ENCODE results near the gene RBM20. TPM values are rescaled to one million over a fixed set of nuclear protein-coding genes. Genes with fewer than 3 reads are reported as not detected.

Gene RBM20
- total and polyA plus RNA-seq, 5 donors from 2014 or later = 0.15 to 0.72 TPM; not detected in 3

- Histone ChIP-seq H3K27me3 (ENCODE audit: control insufficient read depth, insufficient read depth, low read length) (no peaks in the 10 kb centered on the region), H3K9me3 (ENCODE audit: control insufficient read depth in 2 of 2, low read length in 2 of 2) (no peaks in the 10 kb centered on the region), H3K4me1 (ENCODE audit: control insufficient read depth, insufficient read depth, low read length, poor library complexity, severe bottlenecking) (no peaks in the 10 kb centered on the region), H3K27ac (ENCODE audit: insufficient read depth, low read length, poor library complexity, severe bottlenecking) (no peak overlapping the region), H3K36me3 (ENCODE audit: control insufficient read depth, insufficient read depth, low read length) (no peaks in the 10 kb centered on the region), H3K4me3 (ENCODE audit: low read depth, low read length) (no peak overlapping the region)
- H3K27me3 Mint-ChIP-seq = peaks cover 5% of the 10 kb centered on the region
- DNase-seq (peak in 1 of 3 donors; percentile 10), ATAC-seq (ENCODE audit: low read depth in 2 of 2) (peak in 1 of 2 donors; percentile 39)
- H3K36me3 Mint-ChIP-seq = no peaks in the 10 kb centered on the region
- peak overlapping the region in 2 of 3 donors; percentile 53 to 71 for H3K27ac Mint-ChIP-seq
- peaks cover 0 to 2% (median 0%) of the 10 kb centered on the region in 7 donors for H3K9me3 Mint-ChIP-seq
- peaks cover 0 to 32% (median 8%) of the 10 kb centered on the region in 4 donors for H3K4me1 Mint-ChIP-seq
- no peak overlapping the region for H3K4me3 Mint-ChIP-seq
Measured at GRCh38 chr10:110817614-110818013, 173.5 kb downstream of the RBM20 start.

- Mint-ChIP-seq H3K27me3 (peaks cover 5% of the 10 kb centered on the region), H3K4me3 (no peak overlapping the region), H3K4me1 (peaks cover 0 to 32% (median 8%) of the 10 kb centered on the region in 4 donors), H3K9me3 (peaks cover 0 to 2% (median 0%) of the 10 kb centered on the region in 7 donors), H3K27ac (no peak overlapping the region), H3K36me3 (no peaks in the 10 kb centered on the region)
- no peak for DNase-seq
- Histone ChIP-seq H3K9me3 (ENCODE audit: control insufficient read depth in 2 of 2, low read length in 2 of 2) (no peaks in the 10 kb centered on the region), H3K27me3 (ENCODE audit: control insufficient read depth, insufficient read depth, low read length) (no peaks in the 10 kb centered on the region), H3K4me1 (ENCODE audit: control insufficient read depth, insufficient read depth, low read length, poor library complexity, severe bottlenecking) (no peaks in the 10 kb centered on the region), H3K27ac (ENCODE audit: insufficient read depth, low read length, poor library complexity, severe bottlenecking) (no peak overlapping the region), H3K4me3 (ENCODE audit: low read depth, low read length) (no peak overlapping the region), H3K36me3 (ENCODE audit: control insufficient read depth, insufficient read depth, low read length) (no peaks in the 10 kb centered on the region)
- ATAC-seq (ENCODE audit: low read depth in 2 of 2) = no peak
Measured at GRCh38 chr10:110818311-110819256, 174.4 kb downstream of the RBM20 start.

GRCh38 chr10:110820321-110820814, 176.2 kb downstream of the RBM20 start:
- DNase-seq = no peak
- H3K9me3 Mint-ChIP-seq = peaks cover 0 to 2% (median 0%) of the 10 kb centered on the region in 7 donors
- Histone ChIP-seq H3K4me3 (ENCODE audit: low read depth, low read length) (no peak overlapping the region), H3K4me1 (ENCODE audit: control insufficient read depth, insufficient read depth, low read length, poor library complexity, severe bottlenecking) (no peaks in the 10 kb centered on the region), H3K27me3 (ENCODE audit: control insufficient read depth, insufficient read depth, low read length) (no peaks in the 10 kb centered on the region), H3K36me3 (ENCODE audit: control insufficient read depth, insufficient read depth, low read length) (no peaks in the 10 kb centered on the region), H3K9me3 (ENCODE audit: control insufficient read depth in 2 of 2, low read length in 2 of 2) (no peaks in the 10 kb centered on the region), H3K27ac (ENCODE audit: insufficient read depth, low read length, poor library complexity, severe bottlenecking) (no peak overlapping the region)
- no peak overlapping the region for H3K27ac Mint-ChIP-seq
- H3K27me3 Mint-ChIP-seq = peaks cover 7% of the 10 kb centered on the region
- ATAC-seq (ENCODE audit: low read depth in 2 of 2) = no peak
- H3K36me3 Mint-ChIP-seq = no peaks in the 10 kb centered on the region
- H3K4me1 Mint-ChIP-seq = peaks cover 0 to 27% (median 9%) of the 10 kb centered on the region in 4 donors
- no peak overlapping the region for H3K4me3 Mint-ChIP-seq

DNA sequence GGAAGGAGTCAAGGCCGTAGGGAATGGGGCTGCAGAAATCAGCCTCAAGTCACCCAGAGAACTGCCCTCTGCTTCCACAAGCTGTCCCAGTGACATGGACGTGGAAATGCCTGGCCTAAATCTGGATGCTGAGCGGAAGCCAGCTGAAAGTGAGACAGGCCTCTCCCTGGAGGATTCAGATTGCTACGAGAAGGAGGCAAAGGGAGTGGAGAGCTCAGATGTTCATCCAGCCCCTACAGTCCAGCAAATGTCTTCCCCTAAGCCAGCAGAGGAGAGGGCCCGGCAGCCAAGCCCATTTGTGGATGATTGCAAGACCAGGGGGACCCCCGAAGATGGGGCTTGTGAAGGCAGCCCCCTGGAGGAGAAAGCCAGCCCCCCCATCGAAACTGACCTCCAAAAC, 177.4 kb downstream of the RBM20 start:
- Mint-ChIP-seq H3K27me3 (peaks cover 15% of the 10 kb centered on the region), H3K27ac (peak overlapping the region in 1 of 3 donors; percentile 74)

GRCh38 chr10:110822035-110822711, 178.0 kb downstream of the RBM20 start:
- Mint-ChIP-seq H3K27ac (peak overlapping the region in 2 of 3 donors; percentile 74 to 86), H3K4me3 (no peak overlapping the region), H3K4me1 (peaks cover 0 to 12% (median 7%) of the 10 kb centered on the region in 4 donors), H3K36me3 (no peaks in the 10 kb centered on the region), H3K27me3 (peaks cover 15% of the 10 kb centered on the region), H3K9me3 (no peaks in the 10 kb centered on the region)
- Histone ChIP-seq H3K27ac (ENCODE audit: insufficient read depth, low read length, poor library complexity, severe bottlenecking) (no peak overlapping the region), H3K9me3 (ENCODE audit: control insufficient read depth in 2 of 2, low read length in 2 of 2) (no peaks in the 10 kb centered on the region), H3K4me3 (ENCODE audit: low read depth, low read length) (no peak overlapping the region), H3K4me1 (ENCODE audit: control insufficient read depth, insufficient read depth, low read length, poor library complexity, severe bottlenecking) (no peaks in the 10 kb centered on the region), H3K36me3 (ENCODE audit: control insufficient read depth, insufficient read depth, low read length) (no peaks in the 10 kb centered on the region), H3K27me3 (ENCODE audit: control insufficient read depth, insufficient read depth, low read length) (no peaks in the 10 kb centered on the region)
- DNase-seq (no peak), ATAC-seq (ENCODE audit: low read depth in 2 of 2) (no peak)

More for the DNA sequence above, 177.4 kb downstream of the RBM20 start:
- peaks cover 0 to 17% (median 9%) of the 10 kb centered on the region in 4 donors for H3K4me1 Mint-ChIP-seq
- no peak overlapping the region for H3K4me3 ChIP-seq (ENCODE audit: low read depth, low read length)
- DNase-seq (no peak), ATAC-seq (ENCODE audit: low read depth in 2 of 2) (no peak)
- no peaks in the 10 kb centered on the region for H3K36me3 Mint-ChIP-seq
- H3K4me1 ChIP-seq (ENCODE audit: control insufficient read depth, insufficient read depth, low read length, poor library complexity, severe bottlenecking) = no peaks in the 10 kb centered on the region
- H3K27me3 ChIP-seq (ENCODE audit: control insufficient read depth, insufficient read depth, low read length) = no peaks in the 10 kb centered on the region
- no peak overlapping the region for H3K27ac ChIP-seq (ENCODE audit: insufficient read depth, low read length, poor library complexity, severe bottlenecking)
- no peak overlapping the region for H3K4me3 Mint-ChIP-seq
- H3K36me3 ChIP-seq (ENCODE audit: control insufficient read depth, insufficient read depth, low read length) = no peaks in the 10 kb centered on the region
- H3K9me3 Mint-ChIP-seq = no peaks in the 10 kb centered on the region
- no peaks in the 10 kb centered on the region for H3K9me3 ChIP-seq (ENCODE audit: control insufficient read depth in 2 of 2, low read length in 2 of 2)

- no peak overlapping the region for H3K4me3 Mint-ChIP-seq
- H3K9me3 Mint-ChIP-seq = no peaks in the 10 kb centered on the region
- H3K36me3 Mint-ChIP-seq = no peaks in the 10 kb centered on the region
- H3K27me3 ChIP-seq (ENCODE audit: control insufficient read depth, insufficient read depth, low read length) = no peaks in the 10 kb centered on the region
- DNase-seq (no peak), ATAC-seq (ENCODE audit: low read depth in 2 of 2) (no peak)
- no peaks in the 10 kb centered on the region for H3K9me3 ChIP-seq (ENCODE audit: control insufficient read depth in 2 of 2, low read length in 2 of 2)
- H3K4me1 ChIP-seq (ENCODE audit: control insufficient read depth, insufficient read depth, low read length, poor library complexity, severe bottlenecking) = no peaks in the 10 kb centered on the region
- no peak overlapping the region for H3K27ac ChIP-seq (ENCODE audit: insufficient read depth, low read length, poor library complexity, severe bottlenecking)
- H3K4me3 ChIP-seq (ENCODE audit: low read depth, low read length) = no peak overlapping the region
- H3K36me3 ChIP-seq (ENCODE audit: control insufficient read depth, insufficient read depth, low read length) = no peaks in the 10 kb centered on the region
- H3K4me1 Mint-ChIP-seq = peaks cover 0 to 6% (median 3%) of the 10 kb centered on the region in 4 donors
- H3K27ac Mint-ChIP-seq = peak overlapping the region in 1 of 3 donors; percentile 86
- H3K27me3 Mint-ChIP-seq = peaks cover 19% of the 10 kb centered on the region
Measured at GRCh38 chr10:110822712-110823311, 178.7 kb downstream of the RBM20 start.

GRCh38 chr10:110824152-110824441, 180.0 kb downstream of the RBM20 start:
- Histone ChIP-seq H3K9me3 (ENCODE audit: control insufficient read depth in 2 of 2, low read length in 2 of 2) (no peaks in the 10 kb centered on the region), H3K4me3 (ENCODE audit: low read depth, low read length) (no peak overlapping the region), H3K36me3 (ENCODE audit: control insufficient read depth, insufficient read depth, low read length) (no peaks in the 10 kb centered on the region), H3K27me3 (ENCODE audit: control insufficient read depth, insufficient read depth, low read length) (no peaks in the 10 kb centered on the region), H3K27ac (ENCODE audit: insufficient read depth, low read length, poor library complexity, severe bottlenecking) (no peak overlapping the region), H3K4me1 (ENCODE audit: control insufficient read depth, insufficient read depth, low read length, poor library complexity, severe bottlenecking) (no peaks in the 10 kb centered on the region)
- H3K4me3 Mint-ChIP-seq = no peak overlapping the region
- no peaks in the 10 kb centered on the region for H3K9me3 Mint-ChIP-seq
- H3K27me3 Mint-ChIP-seq = peaks cover 21% of the 10 kb centered on the region
- peaks cover 0 to 4% (median 3%) of the 10 kb centered on the region in 4 donors for H3K4me1 Mint-ChIP-seq
- H3K36me3 Mint-ChIP-seq = no peaks in the 10 kb centered on the region
- DNase-seq (no peak), ATAC-seq (ENCODE audit: low read depth in 2 of 2) (no peak)
- H3K27ac Mint-ChIP-seq = no peak overlapping the region

Data from CD4-positive, CD25-positive, alpha-beta regulatory T cell (primary cell).